ENCODE measurements around the gene TMEM204.

The TMEM204 gene

DNA sequence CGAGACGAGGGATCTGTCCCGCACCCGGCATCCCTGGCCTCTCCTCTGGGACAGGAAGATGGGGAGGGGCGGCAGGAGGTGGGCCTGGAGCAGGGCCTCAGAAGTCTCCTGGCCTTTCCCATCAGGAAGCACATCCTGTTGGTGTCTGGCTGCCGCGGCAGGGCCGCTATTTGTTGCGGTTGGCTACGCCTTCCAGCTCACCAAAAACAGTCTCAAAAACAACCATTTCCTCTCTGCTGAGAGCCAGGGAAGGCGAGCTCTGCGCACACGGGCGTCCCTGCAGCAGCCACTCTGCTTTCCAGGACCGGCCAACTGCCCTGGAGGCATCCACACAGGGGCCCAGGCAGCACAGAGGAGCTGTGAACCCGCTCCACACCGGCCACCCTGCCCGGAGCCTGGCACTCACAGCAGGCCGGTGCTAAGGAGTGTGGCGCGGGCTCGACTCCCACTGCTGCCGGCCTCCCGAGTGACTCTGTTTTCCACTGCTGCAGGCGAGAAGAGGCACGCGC, at the start of gene TMEM204:
Gene TMEM204 (plus strand): TSS at position 224 of the 509 bp plus-strand sequence. CDS start 610 bp downstream, outside the sequence.
- in situ Hi-C loops (cut with MboI; ENCODE audit: low pct_unique_long_range_greater_than_20kb, low sequenced_read_pairs), result no loop called here
- no peak for DNase-seq

DNA sequence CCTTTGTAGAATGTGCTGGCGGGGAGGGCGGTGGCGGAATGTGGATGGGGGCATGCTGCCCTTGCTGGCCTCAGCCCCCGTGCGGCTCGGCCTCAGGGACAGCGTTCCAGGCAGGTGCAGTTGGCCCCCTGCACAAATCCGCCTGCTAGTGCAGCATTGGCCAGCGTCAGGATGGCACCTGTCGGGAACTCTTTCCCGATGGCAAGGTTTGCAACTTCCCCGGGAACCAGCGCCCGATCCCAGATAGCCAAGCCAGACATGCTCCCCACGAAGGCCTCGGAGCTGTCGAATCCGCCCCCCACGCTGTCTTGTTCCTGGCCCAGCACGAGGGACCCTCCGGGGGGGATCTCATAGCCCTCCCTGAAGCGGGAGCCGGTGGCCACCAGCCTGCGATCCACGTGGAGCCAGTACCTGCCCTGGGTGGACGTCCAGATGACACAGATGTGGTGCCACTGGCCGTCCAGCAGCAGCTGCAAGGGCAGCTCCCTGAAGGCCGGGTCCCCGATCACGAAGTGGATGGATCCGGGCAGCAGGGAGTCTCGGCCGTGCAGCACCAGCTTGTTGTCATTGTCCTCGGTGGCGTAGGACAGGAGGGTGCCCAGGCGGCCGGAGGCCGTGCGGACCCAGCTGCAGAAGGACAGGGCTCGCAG, 47.5 kb upstream of the TMEM204 start:
- DNase-seq, result no peak
- in situ Hi-C loops (cut with MboI; ENCODE audit: low pct_unique_long_range_greater_than_20kb, low sequenced_read_pairs), result no loop called here

DNA sequence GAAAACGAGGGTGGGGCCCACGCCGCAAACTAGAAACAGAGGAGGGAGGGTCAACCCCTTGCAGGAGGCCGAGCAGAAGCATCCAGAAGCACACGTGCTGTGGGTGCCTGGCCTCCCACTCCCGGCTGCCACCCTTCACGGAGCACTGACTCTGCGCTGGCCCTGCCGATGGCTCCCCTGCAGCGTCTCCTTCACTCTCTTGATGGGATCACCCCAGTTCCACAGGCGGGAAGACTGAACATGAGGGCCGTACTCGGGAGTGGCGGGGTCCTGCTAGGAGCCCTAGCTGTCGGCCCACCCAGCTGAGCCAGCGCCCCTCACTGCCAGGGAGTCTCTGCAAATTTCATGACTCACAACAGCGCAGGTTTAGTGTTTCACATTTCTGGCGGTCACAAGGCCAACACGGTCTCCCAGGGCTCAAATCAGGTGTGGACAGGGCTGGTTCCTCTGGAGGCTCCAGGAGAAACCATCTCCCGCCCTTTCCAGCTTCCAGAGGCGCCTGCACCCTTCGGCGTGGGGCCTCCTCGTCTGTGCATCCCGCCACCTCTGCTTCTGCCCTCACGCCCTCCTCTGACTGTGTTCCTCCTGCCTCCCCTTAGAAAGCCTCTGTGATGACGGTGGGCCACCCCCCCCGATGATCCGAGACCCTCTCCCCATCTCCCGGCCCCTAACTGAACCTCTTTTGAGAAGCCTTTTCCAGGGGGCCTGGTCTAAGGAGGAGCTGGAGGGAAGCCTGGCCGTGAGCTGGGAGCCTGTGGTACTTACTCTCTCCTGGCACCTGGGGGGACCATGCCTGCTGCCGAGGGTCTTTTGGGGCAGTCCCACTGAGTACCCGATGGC, 46.7 kb upstream of the TMEM204 start:
- in situ Hi-C loops (cut with MboI; ENCODE audit: low pct_unique_long_range_greater_than_20kb, low sequenced_read_pairs), result no loop called here
- no peak for DNase-seq

DNA sequence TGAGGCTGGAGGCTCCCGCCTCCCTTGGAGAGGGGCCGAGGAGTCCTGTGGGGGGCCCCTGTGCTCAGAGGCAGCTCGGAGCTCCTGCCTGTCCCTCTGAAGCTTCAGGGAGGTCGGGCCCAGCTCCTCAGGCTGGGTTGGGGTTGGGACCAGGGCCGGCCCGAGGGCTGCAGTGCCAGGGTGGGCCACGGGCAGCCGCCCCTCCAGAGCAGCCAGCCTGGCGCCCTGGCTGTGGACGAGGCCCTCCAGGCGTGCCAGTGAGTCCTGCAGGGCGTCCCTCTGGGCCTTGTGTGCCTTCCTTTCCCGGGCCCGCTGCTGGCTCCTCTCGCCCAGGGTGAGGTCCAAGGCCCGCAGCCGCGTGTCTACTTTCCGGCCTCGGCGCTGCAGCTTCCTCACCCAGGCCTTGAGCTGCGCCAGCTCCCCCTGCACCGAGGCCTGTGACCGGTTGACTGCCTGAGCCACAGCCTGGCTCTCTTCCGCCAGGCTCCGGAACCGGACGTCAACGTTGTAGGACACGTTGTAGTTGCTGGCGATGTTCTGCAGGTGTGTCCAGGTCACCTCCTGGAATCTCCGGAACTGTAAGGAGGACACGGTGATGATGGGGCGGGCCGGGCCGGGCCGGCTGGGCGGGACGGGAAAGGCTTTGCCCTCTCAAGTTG, 45.9 kb upstream of the TMEM204 start:
- no peak for DNase-seq
- in situ Hi-C loops (cut with MboI; ENCODE audit: low pct_unique_long_range_greater_than_20kb, low sequenced_read_pairs), result no loop called here

DNA sequence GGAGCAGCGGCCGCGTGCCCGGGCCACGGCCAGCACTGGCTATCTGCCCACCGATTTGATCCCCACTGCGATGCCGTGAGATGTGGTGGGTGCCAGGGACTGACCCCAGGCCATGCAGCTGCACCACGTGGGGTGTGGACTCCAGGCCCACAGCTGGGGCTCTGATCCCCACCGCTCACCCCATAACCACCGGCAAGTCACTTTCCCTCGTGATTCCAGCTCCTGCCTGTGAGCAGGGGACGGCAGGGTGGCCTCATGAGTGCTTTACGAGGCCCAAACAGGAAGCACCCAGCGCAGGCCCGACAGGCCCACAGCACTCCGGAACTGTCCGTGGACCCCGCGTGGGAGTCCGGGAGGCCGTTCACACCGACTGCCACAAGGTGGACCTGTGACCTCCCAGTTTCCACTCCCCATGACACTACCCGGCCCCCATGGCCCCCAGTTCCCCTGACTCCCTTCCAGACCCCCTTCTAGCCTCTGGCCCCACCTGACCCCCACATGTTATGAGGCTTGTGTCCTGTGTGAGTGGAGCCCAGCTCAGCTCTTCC, 45.3 kb upstream of the TMEM204 start:
- no peak for DNase-seq
- in situ Hi-C loops (cut with MboI; ENCODE audit: low pct_unique_long_range_greater_than_20kb, low sequenced_read_pairs), result no loop called here

DNA sequence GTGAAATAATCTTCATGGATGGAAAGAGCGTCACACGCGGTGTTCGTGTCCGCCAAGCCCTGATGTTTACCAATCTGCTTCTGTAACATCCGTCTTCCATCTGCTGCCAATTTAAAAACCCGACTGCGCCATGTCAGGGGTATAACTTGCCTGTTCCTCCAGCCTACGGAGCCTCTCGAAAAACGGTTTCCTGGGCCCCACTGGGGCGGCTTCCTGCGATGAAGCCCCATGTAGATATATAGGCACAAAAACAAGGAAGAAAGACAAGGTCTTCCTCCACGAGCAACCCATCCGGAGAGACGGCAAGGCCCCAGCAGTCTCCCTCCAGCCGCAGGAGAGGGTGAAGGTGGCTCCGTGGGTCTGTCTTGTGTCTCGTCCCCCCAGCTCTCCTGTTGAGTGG, 44.8 kb upstream of the TMEM204 start, which contains the start of gene PTX4:
Gene PTX4 (minus strand): TSS at position 326 of the 400 bp plus-strand sequence. CDS start 35 bp downstream, at position 291.
- DNase-seq, result no peak
- in situ Hi-C loops (cut with MboI; ENCODE audit: low pct_unique_long_range_greater_than_20kb, low sequenced_read_pairs), result no loop called here

DNA sequence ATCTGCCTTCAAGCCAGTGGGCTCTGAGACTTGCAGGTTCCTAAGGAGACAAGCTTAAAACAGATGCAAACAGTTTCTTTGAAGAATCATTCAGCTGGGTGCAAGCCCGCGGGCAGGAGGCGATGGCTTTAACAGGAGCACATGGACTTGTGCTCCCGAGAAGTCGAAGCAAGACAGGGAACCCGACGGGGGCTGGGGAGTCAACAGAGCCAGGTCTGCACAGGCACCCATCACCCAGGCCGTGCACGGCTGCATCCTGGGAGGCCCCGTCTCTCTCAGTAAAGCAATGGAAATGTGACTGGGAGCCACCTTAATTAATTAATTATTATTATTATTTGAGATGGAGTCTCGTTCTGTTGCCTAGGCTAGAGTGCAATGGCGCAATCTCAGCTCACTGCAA, 44.4 kb upstream of the TMEM204 start:
- in situ Hi-C loops (cut with MboI; ENCODE audit: low pct_unique_long_range_greater_than_20kb, low sequenced_read_pairs), result no loop called here
- DNase-seq, result no peak

DNA sequence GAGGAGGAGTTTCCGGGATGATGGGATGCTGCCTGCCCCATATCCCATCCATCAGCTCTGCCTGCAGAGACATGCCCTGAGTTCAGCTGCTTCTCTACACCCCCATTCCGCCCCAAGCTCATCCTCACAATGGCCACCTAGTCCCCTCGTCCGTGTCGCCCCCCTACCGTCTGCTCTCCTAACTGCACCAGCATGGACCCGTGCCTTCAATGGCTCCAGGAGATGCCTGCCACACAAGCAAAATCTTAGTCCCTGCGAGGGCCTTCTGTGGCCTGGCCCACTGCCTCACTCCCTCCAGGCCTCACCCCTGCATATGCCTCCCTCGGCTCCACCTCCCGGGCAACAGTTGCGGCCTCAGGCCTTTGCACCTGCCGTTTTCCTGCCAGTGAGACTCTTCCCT, 42.1 kb upstream of the TMEM204 start:
- no peak for DNase-seq
- in situ Hi-C loops (cut with MboI; ENCODE audit: low pct_unique_long_range_greater_than_20kb, low sequenced_read_pairs), result no loop called here

DNA sequence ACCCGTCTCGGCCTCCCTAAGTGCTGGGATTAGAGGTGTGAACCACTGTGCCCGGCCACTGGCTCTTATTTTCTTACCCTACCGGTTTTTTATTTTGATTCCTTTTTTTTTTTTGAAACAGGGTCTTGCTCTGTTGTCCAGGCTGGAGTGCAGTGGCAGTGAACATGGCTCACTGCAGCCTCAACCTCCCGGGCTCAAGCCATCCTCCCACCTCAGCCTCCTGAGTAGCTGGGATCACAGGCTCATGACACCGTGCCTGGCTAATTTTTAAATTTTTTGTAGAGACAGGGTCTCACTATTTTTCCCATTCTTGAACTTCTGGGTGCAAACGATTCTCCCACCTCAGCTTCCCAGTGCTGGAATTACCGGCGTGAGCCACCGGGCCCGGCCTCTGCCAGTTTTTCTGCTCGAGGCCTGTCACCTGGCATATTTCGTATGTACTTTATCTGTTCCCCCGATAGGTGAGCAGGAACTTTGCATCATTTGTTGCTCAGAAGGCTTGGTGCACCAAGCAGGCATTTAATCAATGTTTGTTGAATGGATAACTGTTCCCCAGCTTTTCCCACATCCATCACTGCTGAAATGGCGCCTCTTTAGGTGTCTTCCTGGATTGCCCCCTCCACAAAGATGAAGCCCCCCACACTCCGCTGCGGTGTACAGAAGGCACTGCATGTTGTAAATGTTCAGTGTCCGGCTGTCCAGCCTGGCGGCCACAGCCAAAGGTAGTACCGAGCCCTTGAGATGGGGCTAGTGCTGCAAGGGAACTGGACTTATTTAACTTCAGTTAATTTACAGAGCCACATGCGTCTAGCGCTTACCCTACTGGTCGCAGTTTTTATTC, 41.2 kb upstream of the TMEM204 start:
- in situ Hi-C loops (cut with MboI; ENCODE audit: low pct_unique_long_range_greater_than_20kb, low sequenced_read_pairs), result no loop called here
- DNase-seq, result no peak

DNA sequence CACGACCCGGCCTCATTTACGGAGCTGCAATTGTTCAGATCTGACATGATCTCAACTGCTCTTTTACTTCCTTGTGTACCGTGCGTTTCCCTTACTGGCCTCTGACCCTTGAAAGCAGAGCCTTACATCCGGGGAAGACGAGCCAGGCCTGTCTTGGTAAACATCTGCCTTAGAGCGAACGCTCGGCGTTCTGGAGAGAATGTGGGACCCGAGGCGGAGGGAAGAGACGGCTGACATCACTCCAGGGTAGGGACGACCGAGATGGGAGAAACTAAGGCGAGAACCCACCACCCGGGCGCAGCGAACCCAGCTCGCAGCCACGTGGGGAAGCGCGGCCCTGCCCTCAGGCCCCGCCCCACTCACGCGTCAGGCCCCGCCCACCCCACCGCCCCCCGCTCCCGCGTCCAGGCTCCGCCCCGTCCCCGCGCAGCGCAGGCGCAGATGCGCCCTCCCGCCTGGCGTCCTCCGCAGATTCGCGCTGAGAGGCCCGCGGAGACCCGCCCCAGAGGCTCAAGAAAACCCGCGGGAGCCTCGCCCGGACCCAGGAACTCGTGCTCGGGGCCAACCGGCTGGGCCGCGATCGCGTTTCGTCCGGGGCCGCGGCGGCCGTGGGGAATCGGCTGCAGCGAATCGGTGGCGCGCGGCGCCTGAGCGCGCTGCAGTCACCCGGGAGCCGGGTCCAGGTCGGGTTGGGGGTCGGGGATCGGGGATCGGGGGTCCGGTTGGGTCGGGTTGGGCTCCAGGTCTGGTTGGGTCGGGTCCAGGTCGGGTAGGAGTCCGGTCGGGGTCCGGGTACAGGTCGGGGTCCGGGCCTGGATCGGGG, 40.3 kb upstream of the TMEM204 start, which contains the start of gene TELO2:
Gene TELO2 (plus strand): TSS at position 438 of the 823 bp plus-strand sequence. CDS start 922 bp downstream, outside the sequence.
- DNase-seq, result peak; percentile 82
- in situ Hi-C loops (cut with MboI; ENCODE audit: low pct_unique_long_range_greater_than_20kb, low sequenced_read_pairs), result no loop called here

DNA sequence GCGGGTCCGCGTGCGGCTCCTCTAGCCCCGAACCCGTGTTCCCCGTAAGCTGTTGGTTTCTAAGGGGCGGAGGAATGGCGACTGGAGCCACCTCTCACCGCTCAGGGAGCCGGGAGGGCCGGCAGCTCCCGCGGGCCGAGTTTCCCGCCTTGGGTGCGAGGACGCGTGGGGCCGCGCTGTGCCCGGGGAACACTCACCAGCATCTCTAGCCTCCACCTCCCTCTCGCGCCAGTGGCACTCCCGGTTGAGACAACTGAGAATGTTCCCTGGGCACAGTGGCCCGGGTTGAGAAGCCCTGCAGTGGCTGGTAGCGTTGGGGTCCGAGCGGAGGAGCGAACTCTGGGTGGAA, 39.7 kb upstream of the TMEM204 start:
- in situ Hi-C loops (cut with MboI; ENCODE audit: low pct_unique_long_range_greater_than_20kb, low sequenced_read_pairs), result no loop called here
- DNase-seq, result no peak

DNA sequence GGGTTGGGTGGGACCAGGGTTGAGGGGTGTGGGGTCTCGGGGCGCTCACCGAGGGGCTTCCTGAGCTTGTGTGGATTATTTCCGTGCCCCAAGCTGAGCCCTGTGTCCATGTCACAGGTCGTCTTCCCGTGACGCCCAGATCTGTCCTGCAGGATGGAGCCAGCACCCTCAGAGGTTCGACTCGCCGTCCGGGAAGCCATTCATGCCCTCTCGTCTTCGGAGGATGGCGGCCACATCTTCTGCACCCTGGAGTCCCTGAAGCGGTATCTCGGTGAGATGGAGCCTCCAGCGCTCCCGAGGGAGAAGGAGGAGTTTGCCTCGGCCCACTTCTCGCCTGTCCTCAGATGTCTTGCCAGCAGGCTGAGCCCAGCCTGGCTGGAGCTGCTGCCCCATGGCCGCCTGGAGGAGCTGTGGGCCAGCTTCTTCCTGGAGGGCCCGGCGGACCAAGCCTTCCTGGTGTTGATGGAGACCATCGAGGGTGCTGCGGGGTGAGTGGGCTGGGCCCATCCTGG, 39.3 kb upstream of the TMEM204 start:
- peak; percentile 64 for DNase-seq

DNA sequence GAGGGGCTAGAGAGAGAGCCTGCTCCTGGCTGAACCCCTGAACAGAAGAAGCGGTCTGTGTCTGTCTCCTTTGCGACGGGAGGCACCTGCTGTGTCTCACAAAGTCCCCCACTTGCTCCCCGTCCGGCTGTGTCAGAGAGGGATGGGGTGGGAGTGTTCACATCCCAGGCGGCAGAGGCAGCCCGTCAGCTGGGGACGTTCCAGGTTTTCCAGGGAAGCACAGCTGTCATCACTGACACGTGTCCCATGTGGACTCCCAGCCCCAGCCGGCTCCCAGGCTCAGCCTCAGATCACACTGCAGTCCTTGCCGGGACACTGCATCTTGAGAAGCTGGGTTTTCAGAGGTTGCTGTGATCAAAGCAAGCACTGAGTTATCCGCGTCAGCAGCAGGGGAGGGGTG, 38.8 kb upstream of the TMEM204 start:
- in situ Hi-C loops (cut with MboI; ENCODE audit: low pct_unique_long_range_greater_than_20kb, low sequenced_read_pairs), result no loop called here

More for the DNA sequence above, 39.3 kb upstream of the TMEM204 start:
- in situ Hi-C loops (cut with MboI; ENCODE audit: low pct_unique_long_range_greater_than_20kb, low sequenced_read_pairs), result no loop called here

DNA sequence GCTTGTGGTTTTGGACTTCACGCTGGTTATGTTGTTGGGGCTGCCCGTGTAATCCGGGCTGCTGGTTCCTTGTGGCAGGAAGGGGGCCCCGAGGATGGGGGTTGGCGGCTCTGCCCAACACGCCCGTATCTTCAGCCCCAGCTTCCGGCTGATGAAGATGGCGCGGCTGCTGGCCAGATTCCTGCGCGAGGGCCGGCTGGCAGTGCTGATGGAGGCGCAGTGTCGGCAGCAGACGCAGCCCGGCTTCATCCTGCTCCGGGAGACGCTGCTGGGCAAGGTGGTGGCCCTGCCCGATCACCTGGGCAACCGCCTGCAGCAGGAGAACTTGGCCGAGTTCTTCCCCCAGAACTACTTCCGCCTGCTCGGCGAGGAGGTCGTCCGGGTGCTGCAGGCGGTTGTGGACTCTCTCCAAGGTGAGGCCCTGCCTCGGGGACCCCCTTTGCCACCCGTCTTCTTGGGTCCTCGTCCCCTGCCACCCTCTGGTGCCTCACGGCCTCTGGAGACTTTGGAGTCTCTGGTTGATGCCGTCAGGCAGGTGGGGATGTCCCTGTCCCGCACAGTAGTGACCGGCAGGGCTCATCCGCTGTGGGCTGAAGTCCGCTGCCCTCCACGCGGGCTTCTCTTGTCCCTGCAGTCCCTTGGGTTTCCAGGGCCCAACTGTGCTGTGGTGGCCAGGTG, 38.1 kb upstream of the TMEM204 start:
- DNase-seq, result no peak
- in situ Hi-C loops (cut with MboI; ENCODE audit: low pct_unique_long_range_greater_than_20kb, low sequenced_read_pairs), result no loop called here

More for the DNA sequence above, 38.8 kb upstream of the TMEM204 start:
- DNase-seq, result no peak

DNA sequence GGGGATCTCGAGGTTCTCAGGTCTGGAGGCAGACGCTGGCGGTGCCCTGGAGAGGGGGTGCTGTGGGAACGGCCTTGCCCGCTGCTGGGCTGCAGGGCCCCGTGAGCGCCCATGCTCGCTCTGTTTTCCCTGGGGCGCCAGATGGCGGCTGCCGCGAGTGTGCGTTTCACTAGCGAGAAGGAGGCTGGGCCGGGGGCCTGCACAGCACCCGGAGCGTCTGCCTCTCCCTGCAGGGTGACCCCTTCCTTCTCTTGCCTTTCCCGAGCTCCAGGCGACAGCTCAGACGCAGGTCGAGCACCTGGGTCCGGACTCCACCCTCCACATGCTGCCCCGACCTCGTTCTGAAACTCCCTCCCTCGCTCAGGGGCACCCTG, 37.6 kb upstream of the TMEM204 start:
- no peak for DNase-seq
- in situ Hi-C loops (cut with MboI; ENCODE audit: low pct_unique_long_range_greater_than_20kb, low sequenced_read_pairs), result no loop called here

DNA sequence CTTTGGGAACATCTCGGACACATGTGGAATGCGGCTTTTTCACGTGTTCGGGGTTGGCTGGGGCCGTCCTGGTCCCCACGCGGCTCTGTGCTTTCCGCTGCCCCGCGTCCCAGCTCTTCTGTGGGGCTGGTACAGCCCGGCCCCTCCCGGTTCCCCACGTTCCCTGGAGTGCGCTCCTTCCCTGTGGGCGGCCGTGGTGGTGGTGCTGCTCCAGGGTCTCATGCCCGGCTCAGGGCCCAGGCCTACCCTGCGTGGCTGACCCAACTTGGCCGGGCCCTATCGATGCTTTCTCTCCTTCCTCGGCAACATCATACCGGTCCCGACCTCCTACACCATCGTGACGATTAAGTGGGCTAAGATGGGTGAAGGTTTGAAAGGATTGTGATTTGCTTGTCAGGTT, 37.0 kb upstream of the TMEM204 start:
- DNase-seq, result no peak
- in situ Hi-C loops (cut with MboI; ENCODE audit: low pct_unique_long_range_greater_than_20kb, low sequenced_read_pairs), result no loop called here

DNA sequence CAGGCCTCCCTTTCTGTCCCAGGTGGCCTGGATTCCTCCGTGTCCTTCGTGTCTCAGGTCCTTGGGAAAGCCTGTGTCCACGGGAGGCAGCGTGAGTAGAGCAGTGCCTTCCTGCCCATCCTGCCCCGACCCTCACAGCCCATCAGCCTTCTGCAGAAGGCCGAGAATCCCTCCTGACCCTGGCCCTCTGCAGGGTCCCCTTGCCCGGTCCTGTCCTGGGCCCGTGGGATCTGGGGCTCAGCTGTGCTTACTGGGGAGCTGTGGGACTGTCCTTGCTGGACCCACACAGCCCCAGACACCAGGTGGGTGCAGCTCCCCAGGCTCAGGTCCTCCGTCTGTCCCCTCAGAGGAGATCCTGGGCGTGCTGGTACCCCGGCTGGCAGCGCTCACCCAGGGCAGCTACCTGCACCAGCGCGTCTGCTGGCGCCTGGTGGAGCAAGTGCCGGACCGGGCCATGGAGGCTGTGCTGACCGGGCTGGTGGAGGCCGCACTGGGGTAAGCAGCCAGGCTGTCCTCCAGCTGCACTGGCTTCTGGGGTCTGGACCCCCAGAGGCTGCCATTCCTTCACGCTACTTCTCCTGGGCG, 36.4 kb upstream of the TMEM204 start:
- in situ Hi-C loops (cut with MboI; ENCODE audit: low pct_unique_long_range_greater_than_20kb, low sequenced_read_pairs), result no loop called here
- no peak for DNase-seq
